Measurements from ENCODE around the gene GAS7.

Gene GAS7

GRCh38 chr17:10200016-10200415 is 1.6 kb upstream of the GAS7 start:
- no peak for DNase-seq

GRCh38 chr17:10197721-10198508 is 491 bp downstream of the GAS7 start:
- DNase-seq = no peak

GRCh38 chr17:10197362-10197720 is 1.1 kb downstream of the GAS7 start:
- no peak for DNase-seq

- no peak for DNase-seq
These were observed 1.5 kb downstream of the GAS7 start for GRCh38 chr17:10196941-10197340.

- DNase-seq = no peak
These were observed 2.0 kb downstream of the GAS7 start for GRCh38 chr17:10196384-10196895.

GRCh38 chr17:10195090-10195805 is 3.2 kb downstream of the GAS7 start:
- DNase-seq = no peak

GRCh38 chr17:10193632-10194031 is 4.8 kb downstream of the GAS7 start:
- DNase-seq = no peak

- no peak for DNase-seq
These were observed 5.4 kb downstream of the GAS7 start for GRCh38 chr17:10192972-10193371.

GRCh38 chr17:10192461-10192860 is 5.9 kb downstream of the GAS7 start:
- no peak for DNase-seq

GRCh38 chr17:10187456-10187855 is 10.9 kb downstream of the GAS7 start:
- DNase-seq = no peak

GRCh38 chr17:10186771-10187410 is 11.5 kb downstream of the GAS7 start:
- DNase-seq = no peak

- DNase-seq = no peak
These were observed 14.2 kb downstream of the GAS7 start for GRCh38 chr17:10183931-10184930.

GRCh38 chr17:10182785-10183184 is 15.6 kb downstream of the GAS7 start:
- no peak for DNase-seq

- no peak for DNase-seq
These were observed 19.9 kb downstream of the GAS7 start for GRCh38 chr17:10178506-10178991.

GRCh38 chr17:10177913-10178505 is 20.4 kb downstream of the GAS7 start:
- no peak for DNase-seq

- no peak for DNase-seq
These were observed 21.1 kb downstream of the GAS7 start for GRCh38 chr17:10177131-10177912.

- DNase-seq = no peak
These were observed 24.5 kb downstream of the GAS7 start for GRCh38 chr17:10173913-10174312.

GRCh38 chr17:10172778-10173177 is 25.6 kb downstream of the GAS7 start:
- no peak for DNase-seq

GRCh38 chr17:10172241-10172741 is 26.1 kb downstream of the GAS7 start:
- DNase-seq = no peak

- DNase-seq = no peak
These were observed 26.8 kb downstream of the GAS7 start for GRCh38 chr17:10171581-10171981.

- no peak for DNase-seq
These were observed 27.3 kb downstream of the GAS7 start for GRCh38 chr17:10171122-10171571.

All from NCI-H1436 (cell line).